ENCODE data around the gene ENO1. TPM values are rescaled to one million over a fixed set of nuclear protein-coding genes. Genes with fewer than 3 reads are reported as not detected.

Gene ENO1
- total and polyA plus RNA-seq, 9 of the 15 experiments (the other 6 are each of a cell fraction or from before 2014, with no cell fraction given), result 2,249 to 7,472 (median 2,868) TPM

DNA sequence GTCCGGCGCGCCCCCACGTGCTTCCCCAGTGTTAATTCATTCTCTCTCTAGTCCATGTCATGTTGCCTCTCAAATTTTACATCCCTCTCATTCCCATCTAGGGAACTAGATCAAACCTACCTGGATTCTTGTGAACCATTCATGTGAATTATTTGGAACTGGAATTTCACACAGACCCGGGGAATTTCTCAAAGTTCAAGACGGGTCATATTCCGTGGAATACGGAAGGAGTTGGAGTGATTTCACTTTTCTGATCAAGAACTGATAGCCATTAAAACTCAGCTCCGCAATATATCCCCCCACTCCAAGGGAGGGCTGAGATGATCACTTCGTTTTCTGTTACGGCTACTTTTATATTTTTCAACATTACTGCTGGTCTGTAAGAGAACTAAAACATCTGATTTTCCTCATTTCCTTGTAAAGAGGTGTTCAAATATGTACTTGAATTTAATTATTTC, 1.0 kb upstream of the ENO1 start (continued):
- TF ChIP-seq TSHZ1 (CRISPR knock-in tag; IDR thresholded peaks at IDR 0.05) (no peak), ZNF707 (CRISPR knock-in tag; conservative IDR thresholded peaks at IDR 0.05) (no peak), ZNF239 (CRISPR knock-in tag; IDR thresholded peaks at IDR 0.05) (no peak), ZNF699 (CRISPR knock-in tag; IDR thresholded peaks at IDR 0.05; ENCODE audit: insufficient replicate concordance) (no peak), KLF10 (CRISPR knock-in tag; IDR thresholded peaks at IDR 0.05) (no peak), USF2 (CRISPR knock-in tag; IDR thresholded peaks at IDR 0.05) (no peak), PREB (CRISPR knock-in tag; IDR thresholded peaks at IDR 0.05) (no peak), TBL1XR1 (IDR thresholded peaks at IDR 0.05; ENCODE audit: low read length in 2 of 2) (no peak), ARNT (IDR thresholded peaks at IDR 0.05) (peak in 1 of 2 experiments; percentile 16; a peak in 3 of 4 replicates), ZNF778 (CRISPR knock-in tag; IDR thresholded peaks at IDR 0.05) (no peak), RBM15 (IDR thresholded peaks at IDR 0.05; ENCODE audit: insufficient read depth, low read length) (no peak), RCOR1 (IDR thresholded peaks at IDR 0.05; ENCODE audit: borderline replicate concordance in 1 of 2, low read depth in 2 of 2, low read length in 2 of 2) (no peak), ZNF41 (CRISPR knock-in tag; conservative IDR thresholded peaks at IDR 0.05) (no peak), SMAD1 (IDR thresholded peaks at IDR 0.05; ENCODE audit: low read depth, low read length, partially characterized antibody) (no peak), ZNF431 (CRISPR knock-in tag; IDR thresholded peaks at IDR 0.05) (no peak), HNRNPK (IDR thresholded peaks at IDR 0.05; ENCODE audit: low read depth, low read length, poor library complexity, severe bottlenecking) (no peak), POLR2G (IDR thresholded peaks at IDR 0.05; ENCODE audit: low read depth, low read length) (no peak), ADNP (tag; IDR thresholded peaks at IDR 0.05) (no peak), OTX1 (CRISPR knock-in tag; IDR thresholded peaks at IDR 0.05) (no peak)
- TF ChIP-seq, protein P1, sequence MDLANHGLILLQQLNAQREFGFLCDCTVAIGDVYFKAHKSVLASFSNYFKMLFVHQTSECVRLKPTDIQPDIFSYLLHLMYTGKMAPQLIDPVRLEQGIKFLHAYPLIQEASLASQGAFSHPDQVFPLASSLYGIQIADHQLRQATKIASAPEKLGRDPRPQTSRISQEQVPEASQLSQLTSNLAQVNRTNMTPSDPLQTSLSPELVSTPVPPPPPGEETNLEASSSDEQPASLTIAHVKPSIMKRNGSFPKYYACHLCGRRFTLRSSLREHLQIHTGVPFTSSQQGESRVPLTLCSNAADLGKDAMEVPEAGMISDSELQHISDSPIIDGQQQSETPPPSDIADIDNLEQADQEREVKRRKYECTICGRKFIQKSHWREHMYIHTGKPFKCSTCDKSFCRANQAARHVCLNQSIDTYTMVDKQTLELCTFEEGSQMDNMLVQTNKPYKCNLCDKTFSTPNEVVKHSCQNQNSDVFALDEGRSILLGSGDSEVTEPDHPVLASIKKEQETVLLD (IDR thresholded peaks at IDR 0.05), result no peak; the same call in 1 of the 2 replicates
- TF ChIP-seq, protein P2, sequence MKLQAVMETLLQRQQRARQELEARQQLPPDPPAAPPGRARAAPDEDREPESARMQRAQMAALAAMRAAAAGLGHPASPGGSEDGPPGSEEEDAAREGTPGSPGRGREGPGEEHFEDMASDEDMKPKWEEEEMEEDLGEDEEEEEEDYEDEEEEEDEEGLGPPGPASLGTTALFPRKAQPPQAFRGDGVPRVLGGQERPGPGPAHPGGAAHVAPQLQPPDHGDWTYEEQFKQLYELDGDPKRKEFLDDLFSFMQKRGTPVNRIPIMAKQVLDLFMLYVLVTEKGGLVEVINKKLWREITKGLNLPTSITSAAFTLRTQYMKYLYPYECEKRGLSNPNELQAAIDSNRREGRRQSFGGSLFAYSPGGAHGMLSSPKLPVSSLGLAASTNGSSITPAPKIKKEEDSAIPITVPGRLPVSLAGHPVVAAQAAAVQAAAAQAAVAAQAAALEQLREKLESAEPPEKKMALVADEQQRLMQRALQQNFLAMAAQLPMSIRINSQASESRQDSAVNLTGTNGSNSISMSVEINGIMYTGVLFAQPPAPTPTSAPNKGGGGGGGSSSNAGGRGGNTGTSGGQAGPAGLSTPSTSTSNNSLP (IDR thresholded peaks at IDR 0.05; ENCODE audit: borderline replicate concordance, low read depth, low read length), result peak; percentile 50; the same call in 1 of the 2 replicates
